Bronchial epithelial cell (primary cell): ENCODE data around the gene CYP2R1. TPM values are rescaled to one million over a fixed set of nuclear protein-coding genes. Genes with fewer than 3 reads are reported as not detected.

Experiments used
- DNase-seq: peaks from one replicate; pipeline ENCODE4 v3.0.0-alpha.2; 2010; ENCODE audit warnings: low read depth
- FAIRE-seq: peaks from 2 replicates; lab custom pipeline; 2011; peaks lifted over from hg19 to GRCh38; lab: Jason Lieb, UNC
- H3K27me3 ChIP-seq: 2 replicates; pipeline ENCODE4 v1.5.1; 2011; ENCODE audit warnings: low read length; ENCODE audit not compliant: control insufficient read depth, insufficient read depth
- H3K36me3 ChIP-seq: 2 replicates; pipeline ENCODE4 v1.5.1; 2011; ENCODE audit warnings: low read length; ENCODE audit not compliant: control insufficient read depth, insufficient read depth
- H3K4me3 ChIP-seq: 2 replicates; pipeline ENCODE4 v1.5.1; 2011; ENCODE audit warnings: mild to moderate bottlenecking, low read depth, low read length, control low read depth
- total RNA-seq: library from RNA; depleted of rRNA; stranded (reverse); fragments of >200 nt; gene quantifications from 2 replicates; pipeline ENCODE4 v1.2.1, GENCODE V29; 2014
- TF ChIP-seq, protein P1 (sequence below): IDR thresholded peaks from 2 replicates; pipeline ENCODE4 v1.5.1; 2011; ENCODE audit warnings: mild to moderate bottlenecking, moderate library complexity, low read length, control low read depth, inconsistent platforms; ENCODE audit not compliant: insufficient read depth, severe bottlenecking

The CYP2R1 gene
- total RNA-seq, 1 donor from 2014 or later: 24.7 TPM

DNA sequence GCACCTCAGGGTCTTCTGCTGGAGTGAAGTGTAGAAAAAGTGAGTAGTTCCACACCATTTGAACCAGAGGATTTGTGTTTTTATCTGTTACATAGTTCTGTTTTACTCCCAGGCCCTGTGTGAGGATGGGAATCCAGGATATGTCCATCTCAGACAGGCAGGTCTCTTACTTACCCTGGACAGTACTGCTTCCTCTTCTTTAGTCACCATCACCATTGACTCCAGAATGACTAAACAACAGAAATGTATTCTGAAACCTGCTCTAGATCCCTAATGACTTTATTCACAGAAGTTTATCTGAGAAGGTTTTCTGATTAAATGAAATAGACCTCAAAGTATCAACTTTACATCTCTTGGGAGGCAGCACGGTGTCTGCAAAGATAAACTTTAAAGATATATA, 33.6 kb downstream of the CYP2R1 start:
- Histone ChIP-seq H3K27me3 (no peaks in the 10 kb centered on the region), H3K4me3 (no peak overlapping the region), H3K36me3 (no peaks in the 10 kb centered on the region)
- FAIRE-seq (no peak), DNase-seq (no peak)
- TF ChIP-seq, protein P1, sequence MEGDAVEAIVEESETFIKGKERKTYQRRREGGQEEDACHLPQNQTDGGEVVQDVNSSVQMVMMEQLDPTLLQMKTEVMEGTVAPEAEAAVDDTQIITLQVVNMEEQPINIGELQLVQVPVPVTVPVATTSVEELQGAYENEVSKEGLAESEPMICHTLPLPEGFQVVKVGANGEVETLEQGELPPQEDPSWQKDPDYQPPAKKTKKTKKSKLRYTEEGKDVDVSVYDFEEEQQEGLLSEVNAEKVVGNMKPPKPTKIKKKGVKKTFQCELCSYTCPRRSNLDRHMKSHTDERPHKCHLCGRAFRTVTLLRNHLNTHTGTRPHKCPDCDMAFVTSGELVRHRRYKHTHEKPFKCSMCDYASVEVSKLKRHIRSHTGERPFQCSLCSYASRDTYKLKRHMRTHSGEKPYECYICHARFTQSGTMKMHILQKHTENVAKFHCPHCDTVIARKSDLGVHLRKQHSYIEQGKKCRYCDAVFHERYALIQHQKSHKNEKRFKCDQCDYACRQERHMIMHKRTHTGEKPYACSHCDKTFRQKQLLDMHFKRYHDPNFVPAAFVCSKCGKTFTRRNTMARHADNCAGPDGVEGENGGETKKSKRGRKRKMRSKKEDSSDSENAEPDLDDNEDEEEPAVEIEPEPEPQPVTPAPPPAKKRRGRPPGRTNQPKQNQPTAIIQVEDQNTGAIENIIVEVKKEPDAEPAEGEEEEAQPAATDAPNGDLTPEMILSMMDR: no peak

DNA sequence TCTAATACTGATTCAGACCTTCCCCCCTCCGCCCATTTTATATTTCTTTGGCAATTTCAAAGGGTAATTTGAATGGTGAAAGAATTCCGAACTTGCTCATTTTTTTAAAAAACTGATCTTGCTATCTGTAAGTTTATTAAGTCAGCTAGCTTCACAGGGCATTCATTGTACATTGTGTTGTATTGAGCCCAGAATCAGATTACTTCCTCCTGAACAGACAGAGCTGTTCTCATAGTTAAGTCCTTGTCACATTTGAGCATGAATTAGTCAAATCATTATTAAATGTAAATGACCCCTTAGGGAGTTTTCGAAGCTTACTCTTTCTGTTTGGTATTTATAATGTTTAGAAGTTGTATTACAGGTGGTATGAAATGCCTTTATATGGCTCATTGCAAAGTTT, 34.4 kb downstream of the CYP2R1 start:
- TF ChIP-seq, protein P1: no peak
- Histone ChIP-seq H3K4me3 (no peak overlapping the region), H3K27me3 (no peaks in the 10 kb centered on the region), H3K36me3 (no peaks in the 10 kb centered on the region)
- FAIRE-seq: no peak
- DNase-seq: no peak

DNA sequence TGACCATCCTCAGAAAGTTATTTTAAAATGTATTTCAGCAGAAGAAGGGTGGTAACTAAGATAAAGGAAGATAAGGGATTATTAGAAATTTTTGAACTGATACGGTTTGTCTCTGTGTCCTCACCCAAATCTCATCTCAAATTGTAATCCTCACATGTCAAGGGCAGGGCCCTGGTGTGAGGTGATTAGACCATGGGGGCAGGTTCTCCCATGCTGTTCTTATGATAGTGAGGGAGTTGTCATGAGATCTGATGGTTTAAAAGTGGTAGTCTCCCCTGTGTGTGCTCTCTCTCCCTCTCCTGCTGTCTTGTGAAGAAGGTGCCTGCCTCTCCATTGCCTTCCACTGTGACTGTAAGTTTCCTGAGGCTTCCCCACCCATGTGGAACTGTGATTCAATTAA, 36.1 kb downstream of the CYP2R1 start:
- no peaks in the 10 kb centered on the region for H3K27me3 ChIP-seq
- FAIRE-seq: no peak

DNA sequence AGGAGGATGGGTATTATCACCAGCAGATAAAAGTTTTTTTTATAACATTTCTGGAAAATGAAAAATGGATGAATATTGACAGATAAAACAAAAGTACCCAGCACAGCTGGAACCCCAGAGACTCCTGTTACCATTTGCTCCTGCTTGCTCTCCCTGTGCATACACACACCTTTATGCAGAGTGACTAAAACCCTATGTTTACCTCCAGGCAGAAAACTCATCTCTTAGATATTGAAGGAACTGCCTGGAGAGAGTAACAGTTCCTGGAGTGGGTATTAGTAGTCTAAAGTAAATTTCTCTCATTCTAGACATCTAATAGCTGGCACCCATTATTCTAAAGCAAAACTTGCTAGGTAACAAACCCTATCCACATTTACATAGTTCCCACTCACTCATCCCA, 38.0 kb downstream of the CYP2R1 start:
- DNase-seq (peak; percentile 72), FAIRE-seq (no peak)
- Histone ChIP-seq H3K4me3 (no peak overlapping the region), H3K36me3 (no peaks in the 10 kb centered on the region), H3K27me3 (no peaks in the 10 kb centered on the region)
- TF ChIP-seq, protein P1: no peak

More for the DNA sequence above, 36.1 kb downstream of the CYP2R1 start:
- H3K36me3 ChIP-seq: no peaks in the 10 kb centered on the region
- no peak overlapping the region for H3K4me3 ChIP-seq
- no peak for DNase-seq
- TF ChIP-seq, protein P1: no peak

DNA sequence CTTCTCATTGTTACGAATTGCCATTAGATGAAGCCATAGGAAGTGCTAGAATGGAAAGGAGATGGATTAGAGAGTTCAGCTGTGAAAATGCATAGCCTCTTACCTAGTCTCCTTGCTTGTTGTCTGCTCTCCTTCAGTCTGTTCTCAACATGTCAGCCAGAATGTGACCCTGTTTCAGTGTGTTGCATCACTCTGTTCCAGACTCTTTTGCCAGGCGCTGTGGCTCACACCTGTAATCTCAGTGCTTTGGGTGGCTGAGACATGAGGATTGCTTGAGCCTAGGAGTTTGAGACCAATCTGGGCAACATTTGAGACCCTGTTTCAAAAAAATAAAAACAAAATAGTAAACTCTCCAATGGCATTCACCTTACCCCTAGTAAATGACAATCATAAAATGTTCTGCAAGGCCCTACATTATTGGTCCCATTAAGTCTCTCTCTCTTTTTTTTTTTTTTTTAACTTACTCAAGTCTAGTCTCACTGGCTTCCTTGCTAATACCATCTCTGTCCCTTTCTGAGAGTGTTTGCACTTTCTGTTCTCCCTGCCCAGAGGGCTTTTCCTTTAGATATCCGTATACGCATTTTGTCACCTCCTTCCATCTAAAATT, 39.4 kb downstream of the CYP2R1 start:
- Histone ChIP-seq H3K27me3 (no peaks in the 10 kb centered on the region), H3K4me3 (no peak overlapping the region), H3K36me3 (no peaks in the 10 kb centered on the region)
- TF ChIP-seq, protein P1: no peak
- no peak for FAIRE-seq
- peak; percentile 12 for DNase-seq

DNA sequence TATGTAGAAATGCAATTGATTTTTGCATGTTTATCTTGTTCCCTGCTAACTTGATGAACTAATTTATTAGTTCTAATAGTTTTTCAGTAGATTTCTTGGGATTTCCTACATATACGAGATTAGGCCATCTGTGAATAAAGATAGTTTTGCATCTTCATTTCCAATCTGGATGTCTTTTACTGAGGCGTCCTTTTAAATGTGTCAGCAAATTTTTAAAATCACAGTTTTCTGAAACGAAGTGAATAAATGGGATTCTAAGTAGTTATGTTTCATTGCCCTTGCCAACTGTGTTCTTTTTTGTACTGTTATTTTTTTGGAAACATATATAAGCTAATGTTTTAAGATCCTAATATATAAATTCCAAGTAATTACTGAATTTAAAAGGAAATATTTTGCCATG, 50.0 kb downstream of the CYP2R1 start:
- H3K4me3 ChIP-seq: no peak overlapping the region
- no peak for FAIRE-seq
- H3K27me3 ChIP-seq: no peaks in the 10 kb centered on the region
- TF ChIP-seq, protein P1: no peak
- no peaks in the 10 kb centered on the region for H3K36me3 ChIP-seq
- no peak for DNase-seq
